H9 (cell line): Measurements from ENCODE around the gene ABHD8. TPM values are rescaled to one million over a fixed set of nuclear protein-coding genes. Genes with fewer than 3 reads are reported as not detected.

Experiments used
- DNase-seq: peaks from one replicate; pipeline ENCODE4 v3.0.0-alpha.2; 2017
- H2AFZ ChIP-seq: one replicate; pipeline ENCODE4 v1.6.1; 2013; ENCODE audit warnings: mild to moderate bottlenecking, low read length, control low read depth, moderate library complexity
- H2AK5ac ChIP-seq: 2 replicates; pipeline ENCODE4 v1.6.1; 2013; ENCODE audit warnings: low read length, control low read depth, mixed read lengths; ENCODE audit not compliant: insufficient read length
- H2BK120ac ChIP-seq: one replicate; pipeline ENCODE4 v1.6.1; 2013; ENCODE audit warnings: low read depth, mild to moderate bottlenecking, low read length, control low read depth, inconsistent platforms; ENCODE audit not compliant: poor library complexity, severe bottlenecking
- H2BK12ac ChIP-seq: 2 replicates; pipeline ENCODE4 v1.6.1; 2013; ENCODE audit warnings: low read length, control low read depth, mixed read lengths, low read depth; ENCODE audit not compliant: insufficient read length
- H2BK15ac ChIP-seq: 2 replicates; pipeline ENCODE4 v1.6.1; 2013; ENCODE audit warnings: low read depth, low read length, control low read depth
- H2BK20ac ChIP-seq: one replicate; pipeline ENCODE4 v1.6.1; 2013; ENCODE audit warnings: low read depth, mild to moderate bottlenecking, low read length, control low read depth, inconsistent platforms; ENCODE audit not compliant: poor library complexity, severe bottlenecking
- H2BK5ac ChIP-seq: 2 replicates; pipeline ENCODE4 v1.6.1; 2013; ENCODE audit warnings: low read length, control low read depth, mixed read lengths; ENCODE audit not compliant: insufficient read length
- H3K14ac ChIP-seq: 2 replicates; pipeline ENCODE4 v1.6.1; 2013; ENCODE audit warnings: low read length, control low read depth; ENCODE audit not compliant: insufficient read depth
- H3K18ac ChIP-seq: 2 replicates; pipeline ENCODE4 v1.6.1; 2013; ENCODE audit warnings: low read depth, mild to moderate bottlenecking, mixed read lengths, low read length, control low read depth; ENCODE audit not compliant: insufficient read length
- H3K23ac ChIP-seq: 2 replicates; pipeline ENCODE4 v1.6.1; 2013; ENCODE audit warnings: low read length, control low read depth, mixed read lengths, low read depth; ENCODE audit not compliant: insufficient read length
- H3K23me2 ChIP-seq: 2 replicates; pipeline ENCODE4 v1.6.1; 2013; ENCODE audit warnings: low read depth, mild to moderate bottlenecking, mixed read lengths, low read length, control low read depth; ENCODE audit not compliant: insufficient read length, poor library complexity, severe bottlenecking
- H3K27ac ChIP-seq: 2 replicates; pipeline ENCODE4 v1.5.1; 2013; ENCODE audit warnings: low read length, control low read depth, mixed read lengths, low read depth; ENCODE audit not compliant: insufficient read length
- H3K27me3 ChIP-seq: 2 replicates; pipeline ENCODE4 v1.6.1; 2013; ENCODE audit warnings: low read length, control low read depth, inconsistent platforms; ENCODE audit not compliant: insufficient read depth
- H3K4ac ChIP-seq: 2 replicates; pipeline ENCODE4 v1.6.1; 2013; ENCODE audit warnings: low read depth, mild to moderate bottlenecking, control low read depth, inconsistent platforms, low read length, moderate library complexity
- H3K4me1 ChIP-seq: 2 replicates; pipeline ENCODE4 v1.6.1; 2013; ENCODE audit warnings: low read length, control low read depth, inconsistent platforms; ENCODE audit not compliant: insufficient read depth
- H3K4me2 ChIP-seq: 2 replicates; pipeline ENCODE4 v1.6.1; 2013; ENCODE audit warnings: low read length, control low read depth, mixed read lengths; ENCODE audit not compliant: insufficient read length, insufficient read depth
- H3K56ac ChIP-seq: 2 replicates; pipeline ENCODE4 v1.6.1; 2013; ENCODE audit warnings: low read depth, mild to moderate bottlenecking, mixed read lengths, low read length, control low read depth; ENCODE audit not compliant: insufficient read length
- H3K79me1 ChIP-seq: 2 replicates; pipeline ENCODE4 v1.6.1; 2013; ENCODE audit warnings: low read depth, mild to moderate bottlenecking, moderate library complexity, low read length, control low read depth, inconsistent platforms; ENCODE audit not compliant: insufficient read depth, poor library complexity, severe bottlenecking
- H3K79me2 ChIP-seq: 2 replicates; pipeline ENCODE4 v1.6.1; 2013; ENCODE audit warnings: low read length, control low read depth, inconsistent platforms; ENCODE audit not compliant: insufficient read depth
- H3K9ac ChIP-seq: 2 replicates; pipeline ENCODE4 v1.6.1; 2013; ENCODE audit warnings: low read length, control low read depth, mixed read lengths; ENCODE audit not compliant: insufficient read length; ENCODE audit errors: extremely low read depth
- H3K9me3 ChIP-seq: one replicate; pipeline ENCODE4 v1.6.1; 2013; ENCODE audit warnings: low read depth, low read length, inconsistent platforms; ENCODE audit not compliant: control insufficient read depth
- H3T11ph ChIP-seq: one replicate; pipeline ENCODE4 v1.6.1; 2013; ENCODE audit warnings: mild to moderate bottlenecking, low read length, control low read depth, inconsistent platforms
- H4K20me1 ChIP-seq: one replicate; pipeline ENCODE4 v1.6.1; 2013; ENCODE audit not compliant: control insufficient read depth, insufficient read length, insufficient read depth
- H4K5ac ChIP-seq: 2 replicates; pipeline ENCODE4 v1.6.1; 2013; ENCODE audit warnings: low read depth, mild to moderate bottlenecking, mixed read lengths, low read length, control low read depth; ENCODE audit not compliant: insufficient read length
- H4K8ac ChIP-seq: replicated peaks from 2 replicates; pipeline ENCODE4 v1.6.1; 2013; ENCODE audit warnings: low read length, control low read depth, mixed read lengths, low read depth; ENCODE audit not compliant: insufficient read length
- H4K91ac ChIP-seq: 2 replicates; pipeline ENCODE4 v1.6.1; 2013; ENCODE audit warnings: low read depth, mild to moderate bottlenecking, moderate library complexity, mixed read lengths, low read length, control low read depth; ENCODE audit not compliant: insufficient read length
- H3K27ac Mint-ChIP-seq, 3 experiments: 2 replicates in 2 of 3; 3 replicates in 1 of 3; pipeline ENCODE4 v1.8.0; 2020 to 2021; ENCODE audit warnings: mixed read lengths in 3 of 3, mild to moderate bottlenecking in 1 of 3, moderate library complexity in 1 of 3
- H3K27me3 Mint-ChIP-seq: 2 replicates; pipeline ENCODE4 v1.8.0; 2021; ENCODE audit warnings: low read depth, mild to moderate bottlenecking, moderate library complexity, mixed read lengths
- H3K36me3 Mint-ChIP-seq, 3 experiments: 2 replicates in 2 of 3; 3 replicates in 1 of 3; pipeline ENCODE4 v1.8.0; 2020 to 2021; ENCODE audit warnings: low read depth in 3 of 3, mixed read lengths in 3 of 3; ENCODE audit not compliant: insufficient read depth in 1 of 3
- H3K4me1 Mint-ChIP-seq, 2 experiments: 2 replicates each; pipeline ENCODE4 v1.8.0; 2020; ENCODE audit warnings: mixed read lengths in 2 of 2
- H3K4me3 Mint-ChIP-seq, 2 experiments: 2 replicates in 1 of 2; 3 replicates in 1 of 2; pipeline ENCODE4 v1.8.0; 2020 to 2021; ENCODE audit warnings: mild to moderate bottlenecking in 2 of 2, mixed read lengths in 2 of 2, moderate library complexity in 1 of 2
- H3K9me3 Mint-ChIP-seq, 2 experiments: 2 replicates in 1 of 2; 3 replicates in 1 of 2; pipeline ENCODE4 v1.8.0; 2020; ENCODE audit warnings: mild to moderate bottlenecking in 2 of 2, mixed read lengths in 2 of 2, moderate library complexity in 1 of 2
- CTCF ChIP-seq: fragments of 200-600 bp; sonication (generic); conservative IDR thresholded peaks from 3 replicates; pipeline ENCODE4 v1.8.0; 2021; ENCODE audit warnings: antibody characterized with exemption, mild to moderate bottlenecking
- WGBS: extraction: QIAGEN DNeasy Blood & Tissue Kit; methylation state at CpG from one replicate; pipeline ENCODE4 v1.1.7; 2013; ENCODE audit warnings: missing lambda C conversion rate, low lambda C conversion rate, mixed read lengths; ENCODE audit not compliant: insufficient read length; ENCODE audit errors: extremely low coverage; 5-methylcytosine and 5-hydroxymethylcytosine counted together
- total RNA-seq: library from RNA; stranded (reverse); gene quantifications from 2 replicates; pipeline ENCODE4 v1.2.1, GENCODE V29; 2021

The ABHD8 gene
- total RNA-seq, 1 experiment from 2014 or later: 11.7 TPM

- Histone ChIP-seq H2AK5ac (no peak overlapping the region), H2BK15ac (no peak overlapping the region), H3K27me3 (no peaks in the 10 kb centered on the region), H3K18ac (no peak overlapping the region), H3K56ac (no peak overlapping the region), H3K9ac (no peak overlapping the region), H3K79me1 (no peaks in the 10 kb centered on the region), H4K91ac (no peak overlapping the region), H4K5ac (no peak overlapping the region), H3K79me2 (no peaks in the 10 kb centered on the region), H3K4me1 (no peaks in the 10 kb centered on the region), H3K9me3 (no peaks in the 10 kb centered on the region), H3K14ac (no peak overlapping the region), H3K4ac (no peak overlapping the region), H2AFZ (no peak overlapping the region), H3K23ac (no peak overlapping the region), H2BK120ac (no peak overlapping the region), H2BK20ac (no peak overlapping the region), H2BK5ac (no peak overlapping the region), H3K23me2 (no peaks in the 10 kb centered on the region), H2BK12ac (no peak overlapping the region), H3K4me2 (no peak overlapping the region), H4K20me1 (no peaks in the 10 kb centered on the region), H4K8ac (no peak overlapping the region), H3T11ph (no peak overlapping the region), H3K27ac (no peak overlapping the region)
- peaks cover 21 to 53% (median 36%) of the 10 kb centered on the region in 3 experiments; a peak in 6 of 7 replicates for H3K36me3 Mint-ChIP-seq
- H3K27me3 Mint-ChIP-seq: peaks cover 2% of the 10 kb centered on the region; the same call in 1 of the 2 replicates
- peaks cover 3% of the 10 kb centered on the region in 2 experiments; a peak in 2 of 4 replicates for H3K4me1 Mint-ChIP-seq
- no peak overlapping the region for H3K27ac Mint-ChIP-seq
- no CpG with 5 or more reads among the region's 11 CpGs for WGBS
- no peak overlapping the region for H3K4me3 Mint-ChIP-seq
- DNase-seq: no peak
- TF ChIP-seq CTCF: no peak
- H3K9me3 Mint-ChIP-seq: no peaks in the 10 kb centered on the region
Measured at GRCh38 chr19:17320435-17320834, 17.2 kb upstream of the ABHD8 start.
